Neural progenitor cell (in vitro differentiated cells): ENCODE results near the gene AMFR.

Experiments
- CTCF ChIP-seq: fragments of 200-600 bp; sonication (generic); IDR thresholded peaks from 2 replicates; pipeline ENCODE4 v1.5.1; 2017; ENCODE audit warnings: antibody characterized with exemption, mild to moderate bottlenecking
- EZH2 ChIP-seq: fragments of 200-600 bp; sonication (generic); IDR thresholded peaks from 2 replicates; pipeline ENCODE4 v1.6.1; 2017; ENCODE audit warnings: antibody characterized with exemption, mild to moderate bottlenecking, moderate library complexity
- EZH2phosphoT487 ChIP-seq: fragments of 200-600 bp; sonication (generic); IDR thresholded peaks from 2 replicates; pipeline ENCODE4 v1.6.1; 2017; ENCODE audit warnings: antibody characterized with exemption

GRCh38 chr16:56349086-56349415 is 76.3 kb downstream of the AMFR start:
- TF ChIP-seq CTCF: no peak
- TF ChIP-seq EZH2: no peak
- TF ChIP-seq EZH2phosphoT487: no peak
